ENCODE results near the gene ZNF627. TPM values are rescaled to one million over a fixed set of nuclear protein-coding genes. Genes with fewer than 3 reads are reported as not detected.

The ZNF627 gene
- total and polyA plus RNA-seq, 10 donors, result 4.5 to 14.5 (median 11.9) TPM

DNA sequence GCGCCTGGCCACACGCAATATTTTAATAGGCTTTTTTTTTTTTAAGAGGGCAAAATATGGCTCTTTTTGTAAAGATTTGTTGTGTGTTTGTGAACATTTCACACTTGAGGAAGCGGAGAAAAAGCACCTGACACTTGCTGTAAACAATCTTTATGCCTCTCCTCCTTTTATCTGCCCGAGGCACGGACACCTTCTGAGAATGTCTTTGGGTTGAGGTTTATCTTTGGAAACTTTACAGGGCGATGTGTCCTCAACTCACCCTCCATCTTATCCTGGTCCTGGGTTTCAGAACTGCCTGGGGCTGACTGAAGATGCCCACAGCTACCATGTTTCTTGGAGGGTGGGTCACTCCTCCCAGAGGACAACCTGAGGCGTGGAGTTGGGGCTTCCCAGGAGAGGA is 44.0 kb downstream of the ZNF627 start:
- WGBS, 5 donors, result 88 to 95% (median 90%) methylated on average over 7 of the region's 7 CpGs
- Histone ChIP-seq H3K27me3 (replicated peaks in 1 of 7) (peaks cover 0 to 28% (median 0%) of the 10 kb centered on the region in 7 donors), H3K4me1 (peaks cover 0 to 14% (median 10%) of the 10 kb centered on the region in 6 donors), H3K4me3 (no peak overlapping the region), H3K36me3 (no peaks in the 10 kb centered on the region), H3K9me3 (peaks cover 0 to 6% (median 0%) of the 10 kb centered on the region in 8 donors), H3K27ac (no peak overlapping the region)
- no peak for DNase-seq
- intact Hi-C loops (cut with DNase I; ENCODE audit: low total_unique reads), result no loop called here
- no peak for TF ChIP-seq POLR2A (IDR thresholded peaks at IDR 0.05)
- TF ChIP-seq POLR2AphosphoS5 (IDR thresholded peaks at IDR 0.05), result no peak
- TF ChIP-seq, protein P1, sequence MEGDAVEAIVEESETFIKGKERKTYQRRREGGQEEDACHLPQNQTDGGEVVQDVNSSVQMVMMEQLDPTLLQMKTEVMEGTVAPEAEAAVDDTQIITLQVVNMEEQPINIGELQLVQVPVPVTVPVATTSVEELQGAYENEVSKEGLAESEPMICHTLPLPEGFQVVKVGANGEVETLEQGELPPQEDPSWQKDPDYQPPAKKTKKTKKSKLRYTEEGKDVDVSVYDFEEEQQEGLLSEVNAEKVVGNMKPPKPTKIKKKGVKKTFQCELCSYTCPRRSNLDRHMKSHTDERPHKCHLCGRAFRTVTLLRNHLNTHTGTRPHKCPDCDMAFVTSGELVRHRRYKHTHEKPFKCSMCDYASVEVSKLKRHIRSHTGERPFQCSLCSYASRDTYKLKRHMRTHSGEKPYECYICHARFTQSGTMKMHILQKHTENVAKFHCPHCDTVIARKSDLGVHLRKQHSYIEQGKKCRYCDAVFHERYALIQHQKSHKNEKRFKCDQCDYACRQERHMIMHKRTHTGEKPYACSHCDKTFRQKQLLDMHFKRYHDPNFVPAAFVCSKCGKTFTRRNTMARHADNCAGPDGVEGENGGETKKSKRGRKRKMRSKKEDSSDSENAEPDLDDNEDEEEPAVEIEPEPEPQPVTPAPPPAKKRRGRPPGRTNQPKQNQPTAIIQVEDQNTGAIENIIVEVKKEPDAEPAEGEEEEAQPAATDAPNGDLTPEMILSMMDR (IDR thresholded peaks at IDR 0.05 in 8 of 11, conservative IDR thresholded peaks at IDR 0.05 in 3 of 11), result no peak

DNA sequence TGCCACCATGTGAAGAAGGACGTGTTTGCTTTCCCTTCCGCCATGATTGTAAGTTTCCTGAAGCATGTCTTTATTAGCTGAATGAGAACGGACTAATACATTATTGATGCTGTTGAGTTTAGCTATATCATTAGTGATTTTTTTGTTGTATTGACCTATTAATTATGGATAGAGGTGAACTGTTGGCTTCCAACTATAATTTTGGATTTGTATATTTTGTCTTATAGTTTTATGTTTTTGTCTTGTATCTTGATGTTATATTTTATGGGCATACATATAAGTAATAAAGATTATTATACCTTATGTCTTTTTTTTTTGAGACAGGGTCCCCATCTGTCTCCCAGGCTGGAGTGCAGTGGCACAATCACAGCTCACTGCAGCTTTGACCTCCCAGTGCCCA is 45.6 kb downstream of the ZNF627 start:
- Histone ChIP-seq H3K4me3 (no peak overlapping the region), H3K36me3 (no peaks in the 10 kb centered on the region), H3K27ac (no peak overlapping the region), H3K27me3 (replicated peaks in 1 of 7) (peaks cover 0 to 28% (median 0%) of the 10 kb centered on the region in 7 donors), H3K9me3 (peaks cover 0 to 6% (median 0%) of the 10 kb centered on the region in 8 donors), H3K4me1 (peaks cover 0 to 14% (median 10%) of the 10 kb centered on the region in 6 donors)
- intact Hi-C loops (cut with DNase I; ENCODE audit: low total_unique reads), result no loop called here
- DNase-seq, result no peak
- TF ChIP-seq POLR2A (IDR thresholded peaks at IDR 0.05), result no peak
- TF ChIP-seq POLR2AphosphoS5 (IDR thresholded peaks at IDR 0.05), result no peak
- TF ChIP-seq, protein P1 (IDR thresholded peaks at IDR 0.05 in 8 of 11, conservative IDR thresholded peaks at IDR 0.05 in 3 of 11), result no peak
- 91 to 98% (median 93%) methylated on average over 3 of the region's 3 CpGs for WGBS, 5 donors

DNA sequence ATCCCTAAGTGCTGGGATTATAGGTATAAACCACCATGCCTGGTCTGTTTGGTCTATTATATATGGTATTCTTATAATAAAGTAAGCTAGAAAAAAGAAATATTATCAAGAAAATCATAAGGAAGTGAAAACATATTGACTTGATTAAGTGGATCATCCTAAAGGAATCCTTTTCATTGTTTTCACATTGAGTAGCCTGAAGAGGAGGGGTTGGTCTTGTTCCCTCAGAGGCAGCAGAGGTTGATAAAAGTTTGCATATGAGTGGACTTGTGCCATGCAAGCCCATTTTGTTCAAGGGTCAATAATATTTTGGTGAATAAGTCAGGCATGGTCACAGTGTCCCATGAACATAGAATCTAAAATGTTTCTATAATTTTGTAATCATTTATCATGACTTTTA is 52.7 kb downstream of the ZNF627 start:
- TF ChIP-seq POLR2A (IDR thresholded peaks at IDR 0.05) (no peak), POLR2AphosphoS5 (IDR thresholded peaks at IDR 0.05) (no peak)
- TF ChIP-seq, protein P1 (IDR thresholded peaks at IDR 0.05 in 8 of 11, conservative IDR thresholded peaks at IDR 0.05 in 3 of 11), result no peak
- Histone ChIP-seq H3K27me3 (replicated peaks in 1 of 7) (no peaks in the 10 kb centered on the region), H3K36me3 (peaks cover 0 to 15% (median 0%) of the 10 kb centered on the region in 6 donors), H3K4me3 (no peak overlapping the region), H3K27ac (no peak overlapping the region), H3K9me3 (peaks cover 13 to 58% (median 51%) of the 10 kb centered on the region in 8 donors), H3K4me1 (no peaks in the 10 kb centered on the region)
- DNase-seq, result no peak
- intact Hi-C loops (cut with DNase I; ENCODE audit: low total_unique reads), result no loop called here

DNA sequence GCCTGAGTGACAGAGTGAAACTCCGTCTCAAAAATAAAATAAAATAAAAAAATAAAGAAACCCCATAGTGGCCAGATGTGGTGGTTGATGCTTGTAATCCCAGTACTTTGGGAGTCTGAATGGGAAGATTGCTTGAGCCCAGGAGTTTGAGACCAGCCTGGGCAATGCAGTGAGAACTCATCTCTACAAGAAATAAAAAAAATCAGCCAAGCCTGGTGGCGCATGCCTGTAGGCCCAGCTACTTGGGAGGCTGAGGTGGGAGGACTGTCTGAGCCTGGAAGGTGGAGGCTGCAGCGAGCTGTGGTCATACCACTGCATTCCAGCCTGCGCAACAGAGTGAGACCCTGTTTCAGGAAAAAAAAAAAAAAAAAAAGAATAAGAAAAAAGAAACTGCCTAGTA is 53.8 kb downstream of the ZNF627 start:
- Histone ChIP-seq H3K27ac (no peak overlapping the region), H3K36me3 (peaks cover 0 to 15% (median 0%) of the 10 kb centered on the region in 6 donors), H3K9me3 (peaks cover 13 to 64% (median 51%) of the 10 kb centered on the region in 8 donors), H3K27me3 (replicated peaks in 1 of 7) (no peaks in the 10 kb centered on the region), H3K4me1 (no peaks in the 10 kb centered on the region), H3K4me3 (no peak overlapping the region)
- WGBS, 5 donors, result 95 to 100% (median 97%) methylated on average over 4 of the region's 4 CpGs
- DNase-seq, result no peak
- intact Hi-C loops (cut with DNase I; ENCODE audit: low total_unique reads), result no loop called here
- TF ChIP-seq POLR2AphosphoS5 (IDR thresholded peaks at IDR 0.05) (no peak), POLR2A (IDR thresholded peaks at IDR 0.05) (no peak)
- TF ChIP-seq, protein P1 (IDR thresholded peaks at IDR 0.05 in 8 of 11, conservative IDR thresholded peaks at IDR 0.05 in 3 of 11), result no peak

Data from spleen (tissue), 11 donors.